COLO668 (cell line): ENCODE data around the gene FOXF1.
A peak's percentile ranks its signal among the peaks of the same experiment; 100 is the strongest.

ENCODE experiments used
- DNase-seq: peaks from one replicate; lab custom pipeline; 2025; ENCODE audit not compliant: unreplicated experiment; lab: John Stamatoyannopoulos, UW

The FOXF1 gene

DNA sequence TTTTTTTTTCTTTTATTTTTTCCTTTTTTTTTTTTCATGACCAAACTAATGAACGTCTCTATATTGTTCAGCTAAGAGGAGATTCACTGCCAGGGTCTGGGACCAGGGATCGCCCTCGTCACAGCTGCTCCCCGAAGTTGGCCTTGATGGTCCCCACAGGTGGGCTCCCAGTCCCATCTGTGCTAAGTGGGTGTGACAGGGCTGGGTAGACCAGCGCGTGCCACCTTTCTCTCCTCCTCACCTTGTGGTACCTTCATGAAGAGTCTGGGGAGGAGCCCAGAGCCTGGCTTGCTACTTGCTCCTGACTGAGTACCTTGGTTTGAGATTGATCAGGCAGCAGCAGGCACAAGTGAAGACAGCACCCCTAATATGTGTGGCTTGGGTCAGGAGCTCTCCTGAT is 6.5 kb upstream of the FOXF1 start:
- DNase-seq, result no peak

DNA sequence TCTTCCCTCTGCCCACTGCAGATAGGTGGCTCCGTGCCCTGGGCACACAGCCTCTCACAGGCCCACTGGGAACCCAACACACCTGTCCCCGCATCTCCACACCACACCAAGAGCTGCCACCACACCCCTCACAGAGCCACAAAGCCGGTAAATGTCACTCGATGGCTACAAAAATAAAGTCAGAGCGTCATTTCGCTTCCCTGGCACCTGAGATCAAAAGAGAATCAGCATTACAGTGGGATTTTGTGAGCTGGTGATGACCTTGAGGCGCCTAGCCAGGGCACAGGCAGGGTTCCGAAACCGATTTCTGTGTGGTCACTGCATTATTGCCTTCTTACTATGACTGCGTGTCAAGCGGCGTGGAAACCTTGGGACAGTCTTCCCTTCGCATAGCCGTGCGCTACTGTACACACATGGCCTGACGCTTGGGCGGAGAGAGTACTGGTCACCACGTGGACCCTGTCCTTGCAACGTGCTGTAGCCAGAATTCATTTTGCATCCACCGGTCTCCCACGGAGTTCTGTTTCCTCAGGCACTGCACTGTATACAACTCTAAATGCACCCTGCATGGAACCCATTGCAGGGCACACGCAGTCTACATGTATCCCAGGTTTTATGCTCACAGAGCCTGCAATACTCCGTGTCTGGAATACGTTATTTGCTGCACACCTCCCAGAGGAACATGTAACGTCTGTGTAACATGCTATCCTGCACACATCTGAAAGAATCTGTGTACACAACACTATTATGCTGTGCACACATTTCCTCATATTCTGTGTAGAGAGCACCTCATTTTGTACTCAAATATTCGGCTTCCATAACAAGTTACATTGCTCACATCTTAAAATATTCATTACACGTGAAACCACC is 5.8 kb upstream of the FOXF1 start:
- DNase-seq, result no peak

DNA sequence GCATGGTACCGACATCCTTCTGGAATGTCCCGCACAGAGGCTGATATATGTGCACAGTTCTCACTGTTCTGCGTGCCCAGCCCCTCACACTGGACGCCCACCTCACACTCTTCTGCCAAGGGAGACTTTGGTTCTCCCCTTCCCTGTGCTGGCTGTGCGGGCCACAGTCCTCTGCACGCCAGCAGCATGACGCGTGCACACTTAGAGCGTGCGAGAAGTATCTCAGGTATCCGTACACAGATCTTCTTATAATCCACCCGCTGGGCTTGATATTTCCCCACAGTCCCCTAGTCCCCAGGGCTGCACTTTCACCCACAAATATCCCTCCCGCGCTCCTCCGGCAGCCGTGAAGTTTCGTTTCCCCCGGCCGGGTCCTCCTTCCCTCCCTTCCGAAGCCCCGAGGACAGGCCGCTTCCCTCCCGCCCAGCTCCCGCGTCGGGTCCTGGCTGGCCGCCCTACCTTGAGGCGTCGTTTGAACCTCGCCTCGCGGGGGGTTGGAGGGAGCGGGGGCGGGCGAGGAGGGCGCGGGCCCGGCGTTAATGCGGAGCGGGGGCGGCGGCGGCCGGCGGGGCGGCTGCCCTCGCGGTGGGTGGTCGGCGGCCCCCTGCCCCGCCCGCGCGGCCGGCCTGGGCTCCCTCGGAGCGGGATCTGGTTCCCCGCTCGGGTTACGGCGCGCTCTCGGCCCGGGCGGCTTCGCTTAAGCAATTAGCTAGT is 5.0 kb upstream of the FOXF1 start:
- DNase-seq, result no peak

DNA sequence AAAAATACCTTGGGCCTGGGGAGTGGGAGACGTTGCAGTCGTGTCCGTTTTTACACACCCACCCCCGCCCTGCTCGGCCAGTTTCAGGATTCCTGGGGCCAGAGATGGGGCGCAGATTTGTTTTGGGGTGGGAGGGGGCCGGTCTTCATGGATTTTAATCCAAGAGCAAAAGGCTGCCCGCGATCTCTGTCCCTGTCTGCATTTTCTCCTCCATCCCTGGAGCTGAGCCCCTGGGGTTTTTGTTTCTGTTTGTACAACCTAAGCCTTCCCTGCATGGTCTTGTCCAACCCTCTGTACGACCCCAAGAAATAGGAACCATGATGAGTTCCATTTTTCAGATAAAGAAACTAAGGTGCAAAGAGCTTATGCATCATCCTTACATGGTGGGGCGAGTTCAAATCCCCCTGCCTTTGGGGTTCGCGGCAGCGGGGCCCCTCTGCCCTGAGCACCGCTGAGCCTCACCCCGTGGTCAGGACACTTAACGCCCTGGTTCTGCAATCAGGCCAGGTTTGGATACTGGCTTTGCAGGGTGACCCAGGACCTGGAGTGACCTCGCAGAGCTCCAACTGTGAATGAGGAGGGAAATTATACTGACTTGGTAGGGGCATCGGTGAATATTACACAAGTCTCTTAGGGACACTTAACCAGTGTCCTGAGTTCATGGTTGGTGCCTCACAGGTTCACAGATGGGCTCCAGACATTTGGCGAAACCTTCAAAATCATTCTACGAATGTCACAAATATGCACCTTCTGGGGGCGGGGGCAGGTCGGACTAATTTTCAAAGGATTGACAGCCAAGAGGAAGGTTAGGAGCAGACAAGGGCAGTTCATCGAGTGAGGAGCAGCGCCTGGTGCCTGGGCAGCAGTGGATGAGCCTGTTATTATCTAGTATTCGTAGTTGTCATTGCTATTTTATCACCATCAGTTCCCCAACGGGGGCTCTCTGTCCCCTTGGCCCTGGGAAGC is 4.1 kb upstream of the FOXF1 start:
- DNase-seq, result no peak

DNA sequence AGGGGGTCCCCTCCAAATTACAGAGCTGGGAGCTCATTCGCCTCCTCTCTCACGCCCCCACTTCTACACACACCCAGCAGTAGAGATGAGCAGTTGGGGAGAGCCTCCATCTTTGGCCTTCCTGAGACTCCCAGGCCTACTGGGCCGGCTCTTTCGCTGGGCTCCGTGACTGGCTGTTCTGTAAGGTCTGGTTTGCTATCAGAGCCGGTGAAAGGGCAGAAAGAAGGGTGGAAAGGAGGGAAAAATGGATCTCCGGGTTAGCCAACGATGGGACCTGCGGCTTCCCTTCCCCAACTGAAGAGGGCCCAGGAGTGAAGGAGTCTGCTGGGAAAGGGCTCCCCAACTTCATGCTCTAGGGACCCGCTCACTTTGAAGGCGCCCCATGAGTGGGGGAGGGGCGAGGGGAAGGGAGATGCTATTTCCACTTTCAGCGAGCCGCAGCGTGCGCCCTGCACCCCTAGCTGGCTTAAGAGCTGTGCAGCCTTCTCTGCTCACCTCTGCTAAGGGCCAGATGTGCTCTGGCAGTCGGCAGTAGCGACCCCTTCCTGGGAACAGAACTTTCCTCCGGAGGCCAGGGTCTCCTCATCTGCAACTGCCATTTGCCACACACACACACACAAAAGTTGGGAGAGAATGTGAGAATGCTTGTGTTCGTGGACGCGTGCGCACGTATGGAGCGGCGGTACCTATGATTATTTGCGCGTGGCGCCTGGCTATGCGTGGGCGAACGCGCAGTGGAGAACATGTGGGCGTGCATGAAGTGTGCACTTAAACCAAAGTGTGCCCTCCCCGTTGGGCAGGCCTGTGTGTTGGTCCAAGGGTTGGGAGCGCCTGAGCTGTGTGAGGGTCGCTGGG is 2.9 kb upstream of the FOXF1 start:
- no peak for DNase-seq

DNA sequence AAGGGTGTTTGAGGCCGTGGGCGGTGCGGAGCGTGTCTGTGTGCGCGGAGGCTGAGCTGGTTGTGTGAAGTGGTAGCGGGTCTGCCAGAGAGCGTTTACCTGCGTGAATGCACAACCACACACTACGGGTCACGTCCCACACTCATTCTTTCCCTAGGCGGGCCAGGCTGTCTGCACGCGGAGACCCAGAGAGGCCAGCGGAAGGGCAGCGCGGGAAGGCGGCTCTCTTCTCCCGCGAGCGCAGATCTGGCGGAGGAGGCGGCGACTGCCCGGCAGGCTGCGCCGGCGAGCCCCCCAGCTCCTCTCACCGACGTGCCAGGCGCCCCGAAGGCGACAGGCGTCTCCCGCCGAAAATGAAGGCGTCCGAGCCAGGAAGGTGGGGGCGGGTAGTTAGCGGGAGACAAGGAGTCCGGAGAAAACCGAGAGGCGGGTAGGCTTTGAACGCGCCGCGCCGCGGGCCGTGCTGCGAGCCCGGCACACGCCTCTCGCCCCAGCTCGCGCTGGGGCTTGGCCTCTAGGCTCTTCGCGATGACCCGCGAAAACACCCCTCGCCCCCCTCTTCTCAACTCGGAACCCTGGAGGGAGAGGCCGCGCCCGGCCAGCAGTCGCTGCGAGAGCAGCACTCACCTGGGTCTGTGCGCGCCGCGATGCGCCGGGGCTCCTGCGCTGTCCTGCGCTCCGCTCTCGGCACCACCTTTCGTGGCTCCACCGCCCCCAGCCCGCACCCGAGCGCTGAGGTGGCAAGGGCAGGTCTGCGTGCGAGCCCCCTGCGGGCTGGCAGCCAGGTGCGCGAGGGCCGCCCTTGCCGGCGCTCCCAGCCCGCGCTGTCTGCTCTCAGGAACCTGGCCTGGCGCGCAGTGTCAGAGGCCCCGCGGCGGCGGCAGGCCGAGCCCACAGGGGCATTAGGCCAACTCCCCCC is 2.0 kb upstream of the FOXF1 start:
- peak; percentile 26 for DNase-seq

DNA sequence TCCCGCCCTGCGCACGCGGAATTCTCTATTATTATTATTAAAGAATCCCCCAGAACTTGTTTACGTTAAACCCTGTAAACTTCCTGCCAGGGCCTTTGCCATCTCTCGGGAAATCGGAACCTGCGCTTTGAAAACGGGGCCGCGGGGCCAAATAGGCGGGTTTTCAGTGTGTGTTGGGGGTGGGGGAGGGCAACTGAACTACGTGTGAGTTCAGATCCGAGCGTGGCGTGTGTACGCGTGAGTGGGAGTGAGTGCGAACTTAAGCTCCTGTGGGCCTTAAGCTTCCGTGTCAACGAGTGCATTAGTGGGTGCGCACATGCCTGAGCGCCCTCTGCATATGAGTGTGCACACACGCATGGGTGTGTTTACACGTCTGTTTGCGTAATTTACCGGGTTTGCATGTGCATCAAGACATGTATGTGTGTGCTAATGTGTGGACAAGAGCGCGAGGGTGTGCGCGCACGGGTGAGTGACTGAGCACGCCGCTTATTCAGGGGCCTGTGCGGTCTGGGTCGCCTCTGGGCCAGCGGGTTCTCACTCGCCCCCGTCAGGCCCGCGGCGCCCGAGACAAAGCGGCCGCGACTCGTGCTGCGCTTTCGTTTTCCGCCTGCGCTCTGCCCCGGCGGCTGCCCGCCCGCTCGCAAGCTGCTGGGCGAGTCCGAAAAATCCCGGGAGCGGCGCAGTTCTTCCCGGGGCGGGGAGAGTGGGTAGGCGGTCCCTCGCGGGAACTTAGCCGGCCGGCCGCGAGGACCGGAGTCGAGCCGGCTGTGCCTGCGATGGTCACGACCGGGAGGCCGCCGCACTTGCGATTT is 1.2 kb upstream of the FOXF1 start:
- DNase-seq, result peak; percentile 57

DNA sequence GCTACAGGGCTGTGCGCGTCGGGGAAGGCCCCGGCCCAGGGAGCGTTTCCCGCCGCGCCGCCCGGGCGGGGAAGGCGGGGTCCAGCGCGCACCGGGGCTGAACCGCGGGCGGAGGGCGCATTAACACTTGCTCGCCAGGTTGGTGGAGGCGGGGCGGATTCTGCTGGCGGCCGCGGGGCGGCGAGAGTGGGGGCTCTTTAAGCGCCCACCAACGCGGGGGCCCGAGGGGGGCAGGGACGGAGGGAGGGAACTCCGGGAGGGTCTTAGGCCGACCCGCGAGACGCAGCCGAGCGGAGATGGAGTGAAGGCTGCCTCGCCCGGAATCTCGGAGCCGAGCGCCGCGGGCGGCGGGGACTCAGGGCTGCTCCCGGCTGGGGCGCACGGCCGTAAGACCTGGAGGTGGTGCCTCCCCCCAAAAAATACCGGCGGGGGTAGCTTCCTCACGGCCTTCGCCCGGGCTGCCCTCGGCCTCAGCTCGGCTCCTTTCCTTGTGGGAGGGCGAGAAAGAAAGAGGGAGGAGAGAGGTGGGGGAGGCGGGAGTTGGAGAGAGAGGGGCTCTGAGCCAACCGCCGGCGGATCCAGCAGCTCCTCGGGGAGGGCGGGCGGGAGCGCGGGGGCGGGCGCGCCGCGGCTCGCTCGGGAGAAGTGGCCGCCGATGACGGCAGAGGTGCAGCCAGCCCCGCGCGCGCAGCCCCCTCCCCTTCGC is 415 bp upstream of the FOXF1 start:
- peak; percentile 29 for DNase-seq

DNA sequence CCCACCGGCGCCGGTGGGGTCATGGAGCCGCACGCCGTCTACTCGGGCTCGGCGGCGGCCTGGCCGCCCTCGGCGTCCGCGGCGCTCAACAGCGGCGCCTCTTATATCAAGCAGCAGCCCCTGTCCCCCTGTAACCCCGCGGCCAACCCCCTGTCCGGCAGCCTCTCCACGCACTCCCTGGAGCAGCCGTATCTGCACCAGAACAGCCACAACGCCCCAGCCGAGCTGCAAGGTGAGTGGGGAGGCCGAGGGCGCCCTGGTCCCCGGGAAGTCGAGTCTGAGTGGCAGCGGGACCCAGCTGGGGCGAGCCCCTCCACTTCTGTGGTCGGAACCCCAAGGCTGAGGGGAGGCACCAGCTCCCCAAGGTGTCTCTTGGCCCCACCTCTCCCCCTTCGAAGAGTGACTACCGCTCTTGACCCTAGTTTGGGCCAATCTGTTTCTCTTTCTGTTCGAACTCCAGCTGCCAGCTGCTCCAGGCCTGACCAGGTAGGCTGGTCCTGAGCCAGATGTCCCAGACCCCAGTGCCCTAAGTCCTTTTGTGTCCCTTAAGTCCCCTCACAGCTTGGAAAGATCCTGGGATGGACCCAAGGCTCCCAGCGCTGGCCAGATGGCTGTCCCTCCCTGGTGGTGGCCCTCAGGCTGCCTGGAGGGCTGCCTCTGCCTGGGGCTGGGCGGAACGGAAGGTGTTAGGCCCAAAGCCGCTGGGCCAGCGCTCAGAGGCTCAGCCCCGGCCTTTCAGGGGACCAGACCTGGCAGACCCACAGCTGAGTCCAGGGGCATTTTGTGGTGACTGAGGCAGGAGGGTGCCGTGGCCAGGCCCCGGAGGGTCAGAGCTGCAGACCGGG is 1.2 kb downstream of the FOXF1 start:
- no peak for DNase-seq

DNA sequence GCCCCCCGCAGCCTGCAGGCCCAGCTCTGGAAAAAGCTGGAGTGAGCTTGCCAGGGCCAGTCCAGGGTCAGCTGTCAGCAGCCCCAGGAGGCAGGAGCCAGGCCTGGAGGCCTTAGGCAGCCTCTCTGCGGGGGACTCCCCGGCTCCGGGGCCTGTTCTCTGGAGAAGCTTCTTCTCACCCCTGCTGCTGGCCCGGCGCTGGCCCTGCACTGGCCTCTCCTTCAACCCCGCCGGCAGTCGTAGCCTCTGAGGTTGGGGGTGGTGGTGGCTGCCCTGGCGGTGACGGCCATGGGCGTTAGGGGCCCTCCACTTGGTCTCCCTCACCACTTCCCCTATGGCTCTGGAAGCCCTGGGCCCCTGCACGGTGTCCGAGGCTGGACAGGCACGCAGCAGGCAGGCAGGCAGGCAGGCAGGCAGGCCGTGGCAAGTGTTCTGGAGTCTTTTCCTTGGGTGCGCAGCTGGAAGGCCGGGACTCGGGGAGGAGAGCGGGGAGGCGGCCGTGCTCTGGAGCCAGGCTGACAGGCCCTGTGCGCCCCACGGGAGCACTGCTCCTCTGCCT is 2.1 kb downstream of the FOXF1 start:
- no peak for DNase-seq

DNA sequence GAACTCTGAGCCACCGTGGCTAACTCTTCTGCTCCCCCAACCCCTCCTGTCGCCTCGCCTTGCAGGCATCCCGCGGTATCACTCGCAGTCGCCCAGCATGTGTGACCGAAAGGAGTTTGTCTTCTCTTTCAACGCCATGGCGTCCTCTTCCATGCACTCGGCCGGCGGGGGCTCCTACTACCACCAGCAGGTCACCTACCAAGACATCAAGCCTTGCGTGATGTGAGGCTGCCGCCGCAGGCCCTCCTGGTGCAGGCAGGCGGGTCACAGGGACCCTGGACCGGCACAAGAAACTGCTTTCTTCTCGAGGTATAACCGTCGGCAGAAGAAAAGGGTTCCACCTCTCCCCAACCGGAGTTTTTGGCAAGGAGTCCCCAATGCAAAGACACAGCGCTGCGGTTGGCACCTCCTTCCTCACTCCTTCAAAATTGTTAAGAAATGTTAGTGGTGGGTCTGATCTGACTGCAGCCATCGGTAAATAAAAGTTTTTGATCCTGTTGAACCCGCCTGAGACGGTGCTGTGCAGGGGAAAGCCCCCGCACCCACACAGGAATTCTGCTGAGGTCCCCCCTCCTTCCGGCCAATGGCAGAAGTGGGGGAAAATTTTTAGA is 2.6 kb downstream of the FOXF1 start:
- no peak for DNase-seq

DNA sequence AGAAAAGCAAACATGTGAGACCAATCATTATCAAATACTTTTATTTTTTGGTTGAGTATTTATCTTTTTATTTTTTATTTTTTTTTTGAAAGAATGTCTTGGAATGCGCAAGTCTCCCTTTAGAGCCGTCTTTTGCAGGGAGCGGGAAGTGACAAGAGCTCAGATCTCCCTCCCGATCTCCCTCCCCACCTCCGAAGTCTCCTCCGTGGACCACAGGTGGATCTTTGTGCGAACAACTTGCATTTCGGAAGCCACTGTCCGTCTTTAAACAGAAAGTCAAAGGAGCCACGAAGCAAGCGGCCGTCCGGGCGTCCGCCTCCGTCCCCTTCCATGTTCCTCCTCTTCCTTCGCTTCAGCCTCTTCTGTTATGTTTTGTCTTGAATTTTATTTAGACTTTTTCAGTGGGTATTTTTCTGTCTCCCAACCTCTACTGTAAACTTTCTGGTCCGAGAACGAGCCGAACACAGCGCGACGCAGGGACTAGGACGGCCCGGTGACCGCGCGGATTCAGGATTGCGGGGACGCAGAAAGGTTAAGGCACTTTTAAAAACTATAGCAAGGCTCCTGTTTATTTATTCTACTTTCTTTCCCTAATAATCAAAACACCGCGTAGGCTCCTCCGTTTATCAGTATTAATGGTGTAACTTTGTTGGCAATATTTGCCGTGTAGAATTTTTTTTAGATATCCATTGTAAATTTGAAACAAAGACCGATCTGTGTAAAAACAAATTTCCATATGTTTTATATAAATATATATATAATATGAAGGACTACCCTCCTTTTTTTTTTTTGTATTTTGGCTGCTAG is 3.3 kb downstream of the FOXF1 start:
- DNase-seq, result no peak

DNA sequence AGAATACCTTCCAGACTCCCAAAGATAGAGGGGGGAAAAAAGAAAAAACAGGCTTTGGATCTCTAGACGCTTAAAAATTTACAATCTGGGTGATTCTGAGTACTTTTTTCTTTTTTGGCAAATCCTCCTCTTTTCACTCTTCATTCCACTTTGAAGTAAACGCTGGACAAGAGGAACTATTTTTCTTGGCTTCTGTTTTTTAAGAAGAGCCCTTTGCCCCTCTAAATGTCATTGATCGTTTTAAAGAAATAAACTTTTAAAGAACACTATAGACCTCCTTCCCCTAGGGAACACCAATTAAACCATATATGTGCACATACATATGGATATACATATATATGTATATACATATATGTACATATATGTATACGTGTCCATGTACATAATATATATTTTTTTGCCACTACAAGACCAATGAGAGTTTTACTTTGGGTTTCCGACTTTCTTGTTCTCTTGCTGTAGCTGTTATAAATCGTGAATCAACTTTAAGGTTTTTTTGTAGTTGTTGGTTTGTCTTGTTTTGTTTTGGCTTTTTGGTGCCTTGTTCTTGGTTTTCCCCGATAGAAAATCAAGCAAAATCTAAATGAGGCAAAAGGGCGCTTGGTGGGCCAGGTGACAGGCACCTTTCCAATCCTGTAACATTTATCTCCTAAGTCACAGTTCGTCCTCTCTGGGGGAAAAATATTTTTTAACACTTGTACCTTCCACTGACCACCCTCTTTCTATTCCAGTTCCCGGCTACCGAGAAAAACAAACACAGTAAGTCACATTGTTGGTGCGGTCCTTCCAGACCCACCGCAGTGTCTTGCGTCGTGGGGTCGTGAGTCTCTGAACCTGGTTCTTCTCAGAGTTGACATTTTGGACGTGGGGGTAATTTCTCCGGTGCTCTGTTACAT is 4.4 kb downstream of the FOXF1 start:
- no peak for DNase-seq

DNA sequence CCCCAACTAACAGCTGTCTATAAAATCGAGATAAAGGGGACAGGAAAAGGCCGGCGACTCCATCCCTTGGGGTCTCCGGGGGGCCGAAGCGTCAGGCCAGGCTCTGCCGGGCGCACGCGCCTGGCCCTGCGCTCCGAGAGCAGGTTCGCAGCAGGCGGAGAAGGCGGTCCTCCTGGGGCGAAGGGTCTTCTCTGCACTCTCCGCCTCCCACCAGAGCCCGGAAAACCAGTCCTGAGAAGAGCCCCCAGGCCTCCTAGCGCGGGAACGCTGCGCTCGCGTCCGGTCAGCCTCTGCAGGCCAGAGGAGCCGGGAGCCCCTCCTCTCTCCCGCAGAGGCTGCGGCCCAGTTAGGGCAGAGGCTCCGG is 5.1 kb downstream of the FOXF1 start:
- no peak for DNase-seq
